ENCODE measurements around the gene CDKN1C.

CDKN1C gene

GRCh38 chr11:2892967-2893528 is 7.5 kb upstream of the CDKN1C start:
- TF ChIP-seq REST (IDR thresholded peaks at IDR 0.05; ENCODE audit: insufficient read depth in 1 of 2, low read depth in 2 of 2, low read length in 2 of 2) (no peak), SIN3A (IDR thresholded peaks at IDR 0.05; ENCODE audit: borderline replicate concordance, insufficient read depth, low read length) (no peak), POLR2AphosphoS5 (IDR thresholded peaks at IDR 0.05; ENCODE audit: low read depth, low read length) (no peak), FOXP2 (optimal IDR thresholded peaks at IDR 0.05; ENCODE audit: borderline replicate concordance, extremely low read depth, extremely low read length, insufficient read depth) (no peak), TAF1 (IDR thresholded peaks at IDR 0.05; ENCODE audit: borderline replicate concordance, insufficient read depth, low read length) (no peak)

GRCh38 chr11:2892215-2892966 is 6.8 kb upstream of the CDKN1C start:
- peak; percentile 76; the same call in 1 of the 2 replicates for TF ChIP-seq TAF1 (IDR thresholded peaks at IDR 0.05; ENCODE audit: borderline replicate concordance, insufficient read depth, low read length)
- TF ChIP-seq POLR2AphosphoS5 (IDR thresholded peaks at IDR 0.05; ENCODE audit: low read depth, low read length): peak; percentile 83
- TF ChIP-seq FOXP2 (optimal IDR thresholded peaks at IDR 0.05; ENCODE audit: borderline replicate concordance, extremely low read depth, extremely low read length, insufficient read depth): no peak
- peak in 1 of 2 experiments; percentile 52; a peak in 1 of 4 replicates for TF ChIP-seq REST (IDR thresholded peaks at IDR 0.05; ENCODE audit: insufficient read depth in 1 of 2, low read depth in 2 of 2, low read length in 2 of 2)
- peak; percentile 63; the same call in 1 of the 2 replicates for TF ChIP-seq SIN3A (IDR thresholded peaks at IDR 0.05; ENCODE audit: borderline replicate concordance, insufficient read depth, low read length)

GRCh38 chr11:2891326-2892214 is 6.0 kb upstream of the CDKN1C start:
- no peak for TF ChIP-seq REST (IDR thresholded peaks at IDR 0.05; ENCODE audit: insufficient read depth in 1 of 2, low read depth in 2 of 2, low read length in 2 of 2)
- no peak for TF ChIP-seq TAF1 (IDR thresholded peaks at IDR 0.05; ENCODE audit: borderline replicate concordance, insufficient read depth, low read length)
- TF ChIP-seq POLR2AphosphoS5 (IDR thresholded peaks at IDR 0.05; ENCODE audit: low read depth, low read length): no peak

GRCh38 chr11:2890466-2891294 is 5.1 kb upstream of the CDKN1C start:
- TF ChIP-seq POLR2AphosphoS5 (IDR thresholded peaks at IDR 0.05; ENCODE audit: low read depth, low read length) (no peak), REST (IDR thresholded peaks at IDR 0.05; ENCODE audit: insufficient read depth in 1 of 2, low read depth in 2 of 2, low read length in 2 of 2) (no peak), FOXP2 (optimal IDR thresholded peaks at IDR 0.05; ENCODE audit: borderline replicate concordance, extremely low read depth, extremely low read length, insufficient read depth) (no peak), TAF1 (IDR thresholded peaks at IDR 0.05; ENCODE audit: borderline replicate concordance, insufficient read depth, low read length) (no peak), SIN3A (IDR thresholded peaks at IDR 0.05; ENCODE audit: borderline replicate concordance, insufficient read depth, low read length) (no peak)
